H1 (cell line): ENCODE measurements around the gene MRPL40. TPM values are rescaled to one million over a fixed set of nuclear protein-coding genes. Genes with fewer than 3 reads are reported as not detected.

Experiments
- CTCF ChIA-PET: fragments of 300-600 bp; sonication (Branson Sonifier 250); formaldehyde crosslinking; loops from one replicate; lab custom pipeline; 2021; ENCODE audit not compliant: partially characterized antibody; lab: Charles Lee
- POLR2A ChIA-PET: fragments of 300-600 bp; sonication (Branson Sonifier 250); formaldehyde crosslinking; loops from one replicate; lab custom pipeline; 2021; ENCODE audit warnings: inconsistent platforms; ENCODE audit not compliant: partially characterized antibody; lab: Charles Lee
- DNase-seq, 2 experiments: peaks; one replicate each; pipeline versions ENCODE4 v3.0.0 to v3.0.0-alpha.2; 2010 to 2022; ENCODE audit warnings: low spot score in 2 of 2, low read depth in 1 of 2, mixed read lengths in 1 of 2
- FAIRE-seq: peaks from 2 replicates; lab custom pipeline; 2011; peaks lifted over from hg19 to GRCh38; lab: Jason Lieb, UNC
- H2AFZ ChIP-seq: 2 replicates; pipeline ENCODE4 v1.8.1; 2012; ENCODE audit warnings: low read length, inconsistent platforms
- H2AK5ac ChIP-seq: 2 replicates; pipeline ENCODE4 v1.6.1; 2013; ENCODE audit warnings: low read depth, low read length
- H2BK120ac ChIP-seq: replicated peaks from 2 replicates; pipeline ENCODE3; 2013; ENCODE audit warnings: low read depth, low read length, inconsistent platforms
- H2BK12ac ChIP-seq: 2 replicates; pipeline ENCODE4 v1.6.1; 2013; ENCODE audit warnings: low read depth, low read length
- H2BK15ac ChIP-seq: 2 replicates; pipeline ENCODE4 v1.6.1; 2013; ENCODE audit warnings: low read length
- H2BK20ac ChIP-seq: 2 replicates; pipeline ENCODE4 v1.6.1; 2013; ENCODE audit warnings: low read length
- H2BK5ac ChIP-seq: 2 replicates; pipeline ENCODE4 v1.6.1; 2013; ENCODE audit warnings: low read depth, low read length
- H3K14ac ChIP-seq: 2 replicates; pipeline ENCODE4 v1.6.1; 2013; ENCODE audit warnings: inconsistent platforms; ENCODE audit not compliant: insufficient read length
- H3K18ac ChIP-seq: 2 replicates; pipeline ENCODE4 v1.6.1; 2013; ENCODE audit warnings: low read length; ENCODE audit errors: extremely low read depth
- H3K23ac ChIP-seq: 2 replicates; pipeline ENCODE4 v1.6.1; 2013; ENCODE audit warnings: inconsistent platforms; ENCODE audit not compliant: insufficient read length
- H3K23me2 ChIP-seq: 2 replicates; pipeline ENCODE4 v1.6.1; 2013; ENCODE audit warnings: low read depth, low read length
- H3K27ac ChIP-seq: 2 replicates; pipeline ENCODE4 v1.6.1; 2011; ENCODE audit warnings: low read depth, low read length, inconsistent platforms
- H3K27me3 ChIP-seq, 4 experiments: replicated peaks in 1 of 4; 1 replicate in 1 of 4; 2 replicates in 3 of 4; pipeline versions ENCODE4 v1.6.1 to v1.8.1; 2011 to 2013; ENCODE audit warnings: low read length in 3 of 4, mild to moderate bottlenecking in 3 of 4, inconsistent platforms in 2 of 4, mixed read lengths in 2 of 4, moderate library complexity in 1 of 4; ENCODE audit not compliant: control insufficient read depth in 3 of 4, insufficient read depth in 3 of 4; ENCODE audit errors: extremely low read depth in 1 of 4
- H3K36me3 ChIP-seq, 4 experiments: 2 replicates each; pipeline versions ENCODE4 v1.6.1 to v1.8.1; 2011 to 2013; ENCODE audit warnings: mild to moderate bottlenecking in 4 of 4, low read length in 3 of 4, moderate library complexity in 2 of 4, control low read depth in 1 of 4, inconsistent platforms in 1 of 4; ENCODE audit not compliant: insufficient read depth in 4 of 4, control insufficient read depth in 2 of 4
- H3K4ac ChIP-seq: replicated peaks from 2 replicates; pipeline ENCODE3; 2013; ENCODE audit warnings: low read length, low read depth, mixed read lengths, inconsistent platforms; ENCODE audit not compliant: insufficient read length
- H3K4me1 ChIP-seq, 4 experiments: replicated peaks in 1 of 4; 1 replicate in 1 of 4; 2 replicates in 3 of 4; pipeline versions ENCODE4 v1.6.1 to v1.8.1; 2011 to 2013; ENCODE audit warnings: low read length in 3 of 4, inconsistent platforms in 2 of 4, mixed read lengths in 1 of 4; ENCODE audit not compliant: insufficient read depth in 4 of 4, control insufficient read depth in 3 of 4
- H3K4me2 ChIP-seq, 2 experiments: 2 replicates each; pipeline versions ENCODE4 v1.6.1 to v1.8.1; 2011 to 2013; ENCODE audit warnings: low read depth in 2 of 2, low read length in 2 of 2, control low read depth in 1 of 2, inconsistent platforms in 1 of 2, mild to moderate bottlenecking in 1 of 2; ENCODE audit not compliant: insufficient read depth in 1 of 2
- H3K4me3 ChIP-seq, 4 experiments: fragments of 200-600, 300-600 bp in 1 of 4; sonication (generic), shearing (Covaris generic), sonication (Bioruptor Twin) in 1 of 4; 2 replicates each; pipeline versions ENCODE4 v1.5.1 to v1.8.1; 2011 to 2016; ENCODE audit warnings: low read length in 4 of 4, low read depth in 3 of 4, control low read depth in 2 of 4, inconsistent platforms in 2 of 4, mild to moderate bottlenecking in 2 of 4, mixed read lengths in 1 of 4, moderate library complexity in 1 of 4; ENCODE audit not compliant: insufficient read depth in 2 of 4; ENCODE audit errors: extremely low read depth in 1 of 4
- H3K56ac ChIP-seq: replicated peaks from 2 replicates; pipeline ENCODE3; 2013; ENCODE audit warnings: low read depth, mild to moderate bottlenecking, mixed read lengths, low read length, inconsistent platforms; ENCODE audit not compliant: insufficient read length
- H3K79me1 ChIP-seq: 2 replicates; pipeline ENCODE4 v1.6.1; 2013; ENCODE audit warnings: low read depth, low read length, control low read depth
- H3K79me2 ChIP-seq, 2 experiments: 2 replicates each; pipeline versions ENCODE4 v1.6.1 to v1.8.1; 2012 to 2013; ENCODE audit warnings: low read length in 2 of 2, mild to moderate bottlenecking in 2 of 2, inconsistent platforms in 1 of 2; ENCODE audit not compliant: insufficient read depth in 2 of 2, control insufficient read depth in 1 of 2
- H3K9ac ChIP-seq, 4 experiments: replicated peaks in 1 of 4; 1 replicate in 1 of 4; 2 replicates in 3 of 4; pipeline versions ENCODE4 v1.6.1 to v1.8.1; 2011 to 2013; ENCODE audit warnings: low read depth in 3 of 4, low read length in 3 of 4, control low read depth in 2 of 4, mild to moderate bottlenecking in 2 of 4, moderate library complexity in 2 of 4, inconsistent platforms in 1 of 4; ENCODE audit errors: extremely low read depth in 1 of 4
- H3K9me3 ChIP-seq, 2 experiments: 2 replicates each; pipeline versions ENCODE4 v1.6.1 to v1.8.1; 2012 to 2013; ENCODE audit warnings: mild to moderate bottlenecking in 2 of 2, moderate library complexity in 2 of 2, control low read depth in 1 of 2, inconsistent platforms in 1 of 2, low read depth in 1 of 2, low read length in 1 of 2, mixed read lengths in 1 of 2; ENCODE audit not compliant: insufficient read depth in 2 of 2
- H4K20me1 ChIP-seq, 2 experiments: replicated peaks in 1 of 2; 2 replicates each; pipeline versions ENCODE3 to v1.8.1; 2011 to 2013; ENCODE audit warnings: inconsistent platforms in 2 of 2, low read length in 2 of 2, mild to moderate bottlenecking in 1 of 2; ENCODE audit not compliant: insufficient read depth in 2 of 2, control insufficient read depth in 1 of 2
- H4K5ac ChIP-seq: 2 replicates; pipeline ENCODE4 v1.6.1; 2013; ENCODE audit warnings: low read length, low read depth, mixed read lengths, inconsistent platforms; ENCODE audit not compliant: insufficient read length
- H4K8ac ChIP-seq: 2 replicates; pipeline ENCODE4 v1.8.0; 2013; ENCODE audit warnings: mild to moderate bottlenecking, moderate library complexity, low read length, inconsistent platforms; ENCODE audit not compliant: insufficient read depth; ENCODE audit errors: extremely low read depth
- H4K91ac ChIP-seq: replicated peaks from 2 replicates; pipeline ENCODE3; 2013; ENCODE audit warnings: low read length, mixed read lengths, inconsistent platforms; ENCODE audit not compliant: insufficient read length
- BACH1 ChIP-seq: IDR thresholded peaks from 2 replicates; pipeline ENCODE4 v1.6.1; 2012; ENCODE audit warnings: low read length, improper control_type of control experiment
- JUN ChIP-seq: IDR thresholded peaks from 2 replicates; pipeline ENCODE4 v1.6.1; 2011; ENCODE audit warnings: low read depth, mild to moderate bottlenecking, improper control_type of control experiment, low read length
- RNF2 ChIP-seq: fragments of 200-900, 300-1000 bp; sonication (generic); IDR thresholded peaks from 2 replicates; pipeline ENCODE4 v1.7.1; 2016; ENCODE audit warnings: borderline replicate concordance, low read depth, mild to moderate bottlenecking, antibody characterized with exemption, low read length; ENCODE audit not compliant: poor library complexity, severe bottlenecking; ENCODE audit errors: missing control alignments
- SIX5 ChIP-seq: IDR thresholded peaks from 2 replicates; pipeline ENCODE4 v1.6.1; 2011; ENCODE audit warnings: mild to moderate bottlenecking, low read depth, low read length
- SP1 ChIP-seq: IDR thresholded peaks from 2 replicates; pipeline ENCODE4 v1.6.1; 2011; ENCODE audit warnings: low read depth, low read length
- SRF ChIP-seq: IDR thresholded peaks from 2 replicates; pipeline ENCODE4 v1.6.1; 2011; ENCODE audit warnings: mild to moderate bottlenecking, low read depth, low read length, moderate library complexity
- TBP ChIP-seq: IDR thresholded peaks from 2 replicates; pipeline ENCODE4 v1.6.1; 2011; ENCODE audit warnings: low read depth, low read length, improper control_type of control experiment
- TEAD4 ChIP-seq: IDR thresholded peaks from 2 replicates; pipeline ENCODE4 v1.6.1; 2012; ENCODE audit warnings: low read depth, low read length, inconsistent platforms, mixed read lengths
- WGBS, 2 experiments: shearing (Covaris generic) in 1 of 2; methylation state at CpG; one replicate each; pipeline versions ENCODE4 v1.1.6 to v1.1.7; 2013 to 2015; ENCODE audit warnings: low lambda C conversion rate in 2 of 2, mixed read lengths in 2 of 2, inconsistent platforms in 1 of 2, low coverage in 1 of 2, missing lambda C conversion rate in 1 of 2; ENCODE audit not compliant: insufficient replicate concordance in 2 of 2, insufficient coverage in 1 of 2, insufficient read length in 1 of 2; ENCODE audit errors: extremely low coverage in 1 of 2, missing lambda C conversion rate in 1 of 2; 5-methylcytosine and 5-hydroxymethylcytosine counted together
- polyA plus RNA-seq, 7 experiments: library from polyadenylated mRNA; depleted of rRNA in 3 of 7; stranded (reverse) in 5 of 7; unstranded in 2 of 7; fragments of >200 nt in 5 of 7; fragments of 200-250 nt in 2 of 7; gene quantifications; 1 replicate in 5 of 7; 2 replicates in 1 of 7; 4 replicates in 1 of 7; pipeline versions ENCODE4 v1.2.1 to v1.2.3, GENCODE V29; 2011 to 2013; ENCODE audit warnings: missing spikeins in 2 of 7, mixed read lengths in 2 of 7
- total RNA-seq: library from RNA; stranded (reverse); fragmentation: NEBNext Ultra II Directional; extraction: Animal tissue kit (Norgen Biotek cat#: 25700); gene quantifications from 2 replicates; pipeline ENCODE4 v1.2.1, GENCODE V29; 2021
- TF ChIP-seq, protein P1 (sequence below), 3 experiments: IDR thresholded peaks; 1 replicate in 2 of 3; 2 replicates in 1 of 3; pipeline versions ENCODE4 v1.5.1 to v1.6.1; 2011; ENCODE audit warnings: low read length in 3 of 3, mild to moderate bottlenecking in 3 of 3, inconsistent platforms in 2 of 3, low read depth in 1 of 3, moderate library complexity in 1 of 3; ENCODE audit not compliant: insufficient read depth in 1 of 3; ENCODE audit errors: control extremely low read depth in 1 of 3

MRPL40 gene
- total and polyA plus RNA-seq, 2 of the 8 experiments (the other 6 are each of a cell fraction or from before 2014, with no cell fraction given), result 12.4 to 14.5 TPM

DNA sequence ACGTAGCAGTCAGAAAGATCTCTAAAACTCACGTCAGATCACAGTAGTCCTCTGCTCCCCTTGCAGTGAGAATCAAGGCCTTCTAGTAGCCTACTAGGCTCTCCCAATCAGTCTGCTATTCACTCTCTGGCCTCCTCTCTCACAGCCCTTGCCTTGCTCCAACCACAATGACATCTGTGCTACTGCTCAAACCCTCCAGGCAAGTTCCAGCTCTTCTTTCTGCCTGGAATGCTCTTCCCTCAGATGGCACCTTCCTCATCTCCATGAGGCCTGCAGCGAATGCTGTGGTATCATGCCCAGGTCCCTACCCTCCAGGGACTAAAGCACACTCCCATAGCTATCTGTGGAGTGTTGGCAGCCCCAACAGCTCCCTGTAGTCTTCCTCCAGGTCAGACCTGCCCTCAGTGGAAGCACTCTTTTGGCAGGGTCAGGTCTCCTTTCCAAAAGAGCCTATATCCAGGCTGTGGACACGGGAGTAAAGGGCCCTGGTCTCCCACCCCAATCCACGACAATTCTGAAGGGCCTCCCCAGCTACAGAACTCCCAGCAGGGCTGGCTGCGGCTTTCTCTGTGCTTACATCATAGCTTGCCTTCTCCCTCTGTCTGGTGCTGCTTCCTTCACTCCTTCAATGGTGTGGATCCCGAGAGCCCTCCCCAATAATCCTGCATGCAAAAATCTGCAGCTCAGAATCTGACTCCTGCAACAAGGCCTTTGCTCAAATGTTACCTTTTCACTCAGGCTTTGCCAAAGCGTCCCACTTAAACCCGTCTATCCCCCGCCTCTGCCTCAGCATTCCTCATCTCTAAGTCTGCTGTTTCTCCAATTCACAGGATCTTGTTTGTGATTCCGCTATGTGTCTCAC, 9.7 kb upstream of the MRPL40 start:
- H3K9ac ChIP-seq, result peak overlapping the region in 1 of 4 experiments; percentile 4; a peak in 1 of 7 replicates
- H3K18ac ChIP-seq, result no peak overlapping the region
- H3K4me3 ChIP-seq, result no peak overlapping the region
- no peak for FAIRE-seq
- no peak overlapping the region for H3K23ac ChIP-seq
- no peaks in the 10 kb centered on the region; the same call in 1 of the 2 replicates for H3K23me2 ChIP-seq
- H3K14ac ChIP-seq, result no peak overlapping the region
- WGBS, 2 experiments, result 83% methylated on average over 11 of the region's 11 CpGs; no CpG with 5 or more reads in 1 of the 2 experiments
- peaks cover 22 to 41% of the 10 kb centered on the region in 2 experiments for H4K20me1 ChIP-seq
- H2AFZ ChIP-seq, result no peak overlapping the region
- H3K27ac ChIP-seq, result no peak overlapping the region
- H2BK15ac ChIP-seq, result no peak overlapping the region
- H4K5ac ChIP-seq, result no peak overlapping the region
- H3K9me3 ChIP-seq, result no peaks in the 10 kb centered on the region
- H2BK120ac ChIP-seq, result no peak overlapping the region
- no peak overlapping the region for H3K4ac ChIP-seq
- peak overlapping the region; percentile 45; the same call in 1 of the 2 replicates for H2BK5ac ChIP-seq
- no peak overlapping the region for H2BK12ac ChIP-seq
- no peak overlapping the region for H4K8ac ChIP-seq
- H4K91ac ChIP-seq, result no peak overlapping the region
- H3K4me1 ChIP-seq, result peaks cover 0 to 20% (median 7%) of the 10 kb centered on the region in 4 experiments; a peak in 6 of 7 replicates
- H3K79me1 ChIP-seq, result peaks cover 31% of the 10 kb centered on the region
- DNase-seq, result no peak
- ChIA-PET POLR2A (interaction anchor here (0.5 to 4.8 kb wide), 9 partner anchors 10 to 791 kb away, joined by 3 to 38 read pairs (median 4); partner anchors contain the start of genes C22orf39, HIRA and MRPL40), CTCF (interaction anchor here (0.8 to 1.1 kb wide), 4 partner anchors 32 to 405 kb away, joined by 3 read pairs; no protein-coding TSS in a partner anchor)
- peak overlapping the region; percentile 29; the same call in 1 of the 2 replicates for H2AK5ac ChIP-seq
- H2BK20ac ChIP-seq, result no peak overlapping the region
- no peaks in the 10 kb centered on the region for H3K27me3 ChIP-seq
- no peak overlapping the region for H3K56ac ChIP-seq
- H3K4me2 ChIP-seq, result peak overlapping the region; percentile 1 to 37; a peak in 1 of 4 replicates
- H3K36me3 ChIP-seq, result no peaks in the 10 kb centered on the region; a peak in 2 of 8 replicates
- H3K79me2 ChIP-seq, result peaks cover 42 to 99% of the 10 kb centered on the region in 2 experiments
- no peak for TF ChIP-seq SP1
- TF ChIP-seq TBP, result no peak
- no peak for TF ChIP-seq TEAD4
- no peak for TF ChIP-seq JUN
- TF ChIP-seq SIX5, result no peak
- TF ChIP-seq, protein P1, sequence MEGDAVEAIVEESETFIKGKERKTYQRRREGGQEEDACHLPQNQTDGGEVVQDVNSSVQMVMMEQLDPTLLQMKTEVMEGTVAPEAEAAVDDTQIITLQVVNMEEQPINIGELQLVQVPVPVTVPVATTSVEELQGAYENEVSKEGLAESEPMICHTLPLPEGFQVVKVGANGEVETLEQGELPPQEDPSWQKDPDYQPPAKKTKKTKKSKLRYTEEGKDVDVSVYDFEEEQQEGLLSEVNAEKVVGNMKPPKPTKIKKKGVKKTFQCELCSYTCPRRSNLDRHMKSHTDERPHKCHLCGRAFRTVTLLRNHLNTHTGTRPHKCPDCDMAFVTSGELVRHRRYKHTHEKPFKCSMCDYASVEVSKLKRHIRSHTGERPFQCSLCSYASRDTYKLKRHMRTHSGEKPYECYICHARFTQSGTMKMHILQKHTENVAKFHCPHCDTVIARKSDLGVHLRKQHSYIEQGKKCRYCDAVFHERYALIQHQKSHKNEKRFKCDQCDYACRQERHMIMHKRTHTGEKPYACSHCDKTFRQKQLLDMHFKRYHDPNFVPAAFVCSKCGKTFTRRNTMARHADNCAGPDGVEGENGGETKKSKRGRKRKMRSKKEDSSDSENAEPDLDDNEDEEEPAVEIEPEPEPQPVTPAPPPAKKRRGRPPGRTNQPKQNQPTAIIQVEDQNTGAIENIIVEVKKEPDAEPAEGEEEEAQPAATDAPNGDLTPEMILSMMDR (IDR thresholded peaks at IDR 0.05; ENCODE audit: control extremely low read depth in 1 of 3, insufficient read depth in 1 of 3, low read depth in 1 of 3, low read length in 3 of 3), result no peak
- no peak for TF ChIP-seq SRF
- TF ChIP-seq RNF2, result no peak
- no peak for TF ChIP-seq BACH1
